HG03045 (cell line): ENCODE measurements around the gene TLX2.
"Not testable (repeated sequence)": the region's sequence is repeated elsewhere in the genome, so short reads cannot be mapped to it uniquely, and the experiment has no call there.

Experiments used
- ATAC-seq: cut with Tn5 transposase; IDR thresholded peaks from one replicate; pipeline ENCODE4 v1.9.1; 2021; ENCODE audit warnings: mild to moderate bottlenecking, moderate library complexity; ENCODE audit not compliant: unreplicated experiment

TLX2 gene

DNA sequence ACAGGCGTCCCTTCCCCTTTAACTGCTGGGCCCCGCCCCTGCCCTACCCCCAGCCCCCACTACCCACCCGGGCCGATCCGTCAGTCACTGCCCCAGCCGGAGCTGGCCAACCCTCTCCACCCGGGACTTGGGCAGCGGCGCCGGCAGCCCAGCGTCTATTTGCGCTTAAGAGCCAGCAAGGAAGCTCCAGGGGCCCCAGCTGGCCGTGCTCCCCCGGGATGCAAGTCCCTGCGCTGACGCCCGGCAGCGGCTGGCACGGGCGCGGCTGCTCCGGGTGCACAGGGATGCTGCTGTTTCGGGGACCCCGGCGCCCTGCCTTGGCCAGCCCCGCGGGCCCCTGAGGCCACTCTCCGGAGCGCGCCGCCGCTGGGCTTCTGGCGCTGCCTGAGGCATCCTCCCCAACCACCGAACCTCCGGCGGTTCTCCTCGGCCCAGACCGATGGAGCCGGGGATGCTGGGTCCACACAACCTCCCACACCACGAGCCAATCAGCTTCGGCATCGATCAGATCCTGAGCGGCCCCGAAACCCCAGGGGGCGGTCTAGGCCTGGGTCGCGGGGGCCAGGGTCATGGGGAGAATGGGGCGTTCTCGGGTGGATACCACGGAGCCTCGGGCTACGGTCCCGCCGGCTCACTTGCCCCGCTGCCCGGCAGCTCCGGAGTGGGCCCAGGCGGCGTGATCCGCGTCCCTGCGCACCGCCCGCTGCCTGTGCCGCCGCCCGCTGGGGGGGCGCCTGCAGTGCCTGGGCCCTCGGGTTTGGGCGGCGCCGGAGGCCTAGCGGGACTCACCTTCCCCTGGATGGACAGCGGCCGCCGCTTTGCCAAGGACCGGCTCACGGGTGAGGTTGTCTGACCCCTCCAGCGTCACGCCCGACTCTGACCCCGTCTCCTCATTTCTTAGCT is at the start of gene TLX2:
TLX2 (plus strand) TSS at position 83 of the 903 bp plus-strand sequence; CDS start at position 440, 357 bp downstream.
- no peak for ATAC-seq

DNA sequence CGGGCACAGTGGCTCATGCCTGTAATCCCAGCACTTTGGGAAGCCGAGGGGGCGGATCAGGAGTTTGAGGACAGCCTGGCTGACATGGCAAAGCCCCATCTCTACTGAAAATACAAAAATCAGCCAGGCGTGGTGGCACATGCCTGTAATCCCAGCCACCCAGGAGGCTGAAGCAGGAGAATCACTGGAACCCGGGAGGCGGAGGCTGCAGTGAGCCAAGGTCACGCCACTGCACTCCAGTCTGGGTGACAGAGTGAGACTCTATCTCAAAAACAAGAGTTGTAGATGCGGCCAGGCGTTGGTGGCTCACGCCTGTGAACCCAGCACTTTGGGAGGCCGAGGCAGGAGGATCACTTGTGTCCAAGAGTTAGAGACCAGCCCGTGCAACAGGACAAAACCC is 43.5 kb upstream of the TLX2 start:
- ATAC-seq = not testable (repeated sequence)

DNA sequence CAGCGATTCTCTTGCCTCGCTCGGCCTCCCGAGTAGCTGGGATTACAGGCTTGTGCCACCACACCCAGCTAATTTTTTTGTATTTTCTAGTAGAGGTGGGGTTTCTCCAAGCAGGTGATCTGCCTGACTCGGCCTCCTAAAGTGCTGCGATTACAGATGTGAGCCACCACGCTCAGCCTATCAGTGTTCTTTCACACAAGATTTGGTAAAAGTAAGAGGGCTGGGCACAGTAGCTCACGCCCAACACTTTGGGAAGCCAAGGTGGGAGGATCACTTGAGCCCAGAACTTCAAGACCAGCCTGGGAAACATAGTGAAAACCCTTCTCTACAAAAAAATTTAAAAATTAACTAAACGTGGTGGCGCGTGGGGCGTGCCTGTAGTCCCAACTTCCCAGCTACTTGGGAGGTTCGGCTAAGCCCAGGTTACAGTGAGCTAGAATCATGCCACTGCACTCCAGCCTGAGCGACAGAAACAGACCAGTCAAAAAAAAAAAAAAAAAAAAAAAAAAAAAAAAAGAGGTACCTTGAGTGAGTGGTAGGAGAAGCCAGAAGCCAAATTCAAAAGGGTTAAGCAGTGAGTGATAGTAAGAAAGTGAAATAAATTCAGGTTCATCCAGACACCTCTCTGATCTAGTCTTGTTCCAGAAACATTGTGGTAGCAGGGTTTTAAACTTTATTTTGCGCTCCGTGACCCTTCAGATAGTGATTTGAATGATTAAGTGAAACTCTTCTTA is 42.8 kb upstream of the TLX2 start:
- ATAC-seq = no peak

DNA sequence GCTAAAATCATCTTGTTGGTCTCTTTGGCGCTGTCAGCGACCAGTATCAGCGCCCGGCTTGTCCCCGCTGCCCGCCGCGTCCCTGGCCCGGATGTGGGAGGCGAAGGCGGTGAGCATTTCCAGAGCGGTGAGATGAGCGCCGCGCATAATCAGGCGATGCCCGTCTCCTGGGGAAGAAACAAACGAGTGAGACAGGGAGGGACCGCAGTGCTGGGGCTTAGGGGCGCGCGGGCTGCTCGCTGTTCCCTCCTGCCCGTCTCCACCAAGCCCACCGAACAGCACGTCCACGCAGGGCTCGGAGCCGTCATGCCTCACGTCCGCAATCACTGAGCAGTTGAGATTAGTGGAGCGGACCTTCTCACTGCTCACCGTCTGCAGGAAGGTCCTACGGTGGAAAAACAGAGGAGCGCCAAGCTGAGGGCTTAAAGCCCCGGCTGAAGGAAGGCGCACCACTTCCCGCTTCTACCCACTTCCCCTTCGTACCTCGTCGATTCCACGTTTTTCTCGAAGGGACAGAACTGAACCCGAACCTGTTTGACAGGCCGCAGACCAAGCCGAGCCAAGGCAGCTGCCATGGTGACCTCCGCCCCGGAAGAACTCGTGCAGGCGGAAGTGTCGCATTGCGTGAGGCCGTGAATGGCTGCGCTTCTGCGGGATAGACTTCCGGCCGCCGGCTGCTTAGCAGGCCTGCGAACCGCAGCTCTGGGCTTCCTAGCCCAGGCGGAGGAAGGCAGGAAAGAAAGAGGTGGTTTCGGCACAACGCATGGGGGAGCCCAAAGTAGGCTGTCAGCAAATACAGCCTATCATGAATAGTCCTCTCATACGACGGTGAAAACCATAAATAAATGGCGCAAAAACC is 41.9 kb upstream of the TLX2 start, which contains the start of gene MRPL53:
MRPL53 (minus strand) TSS at position 595 of the 859 bp plus-strand sequence; CDS start at position 575, 20 bp downstream.
- ATAC-seq = peak; percentile 89

DNA sequence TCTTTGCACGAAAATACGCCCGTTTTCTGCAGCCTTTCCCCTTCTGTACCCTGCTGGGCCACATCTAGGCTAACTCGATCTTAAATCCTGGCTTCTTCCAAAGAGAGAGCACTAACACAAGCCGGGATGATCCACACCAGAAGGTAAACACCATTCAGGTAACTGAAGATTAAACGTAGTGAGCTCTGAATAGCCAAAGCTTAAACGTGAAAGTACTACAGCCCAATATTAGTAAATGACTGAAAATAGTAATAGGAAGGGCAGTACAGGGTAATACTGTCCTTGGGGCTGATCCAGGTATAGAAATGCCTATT is 41.3 kb upstream of the TLX2 start:
- ATAC-seq = no peak

DNA sequence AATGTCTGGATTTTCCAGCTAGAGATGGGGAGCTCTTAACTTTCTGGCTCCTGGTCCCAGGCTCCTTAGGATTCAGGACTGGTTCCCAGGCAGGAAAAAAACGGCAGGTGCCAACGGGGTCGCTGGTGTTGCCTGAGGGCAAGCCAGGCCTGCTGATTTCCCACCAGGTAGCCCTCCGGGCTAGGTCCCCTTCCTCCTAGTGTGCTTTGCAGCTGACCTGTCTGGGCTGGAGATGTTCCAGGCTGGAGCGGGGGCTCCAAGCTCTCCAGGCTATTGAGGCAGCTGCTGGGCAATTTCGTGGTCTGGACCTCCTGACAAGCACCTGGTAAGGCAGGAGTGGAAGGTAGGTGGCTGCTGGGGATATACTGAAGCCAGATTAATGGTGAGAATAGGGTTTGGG is 39.8 kb upstream of the TLX2 start:
- ATAC-seq = no peak

DNA sequence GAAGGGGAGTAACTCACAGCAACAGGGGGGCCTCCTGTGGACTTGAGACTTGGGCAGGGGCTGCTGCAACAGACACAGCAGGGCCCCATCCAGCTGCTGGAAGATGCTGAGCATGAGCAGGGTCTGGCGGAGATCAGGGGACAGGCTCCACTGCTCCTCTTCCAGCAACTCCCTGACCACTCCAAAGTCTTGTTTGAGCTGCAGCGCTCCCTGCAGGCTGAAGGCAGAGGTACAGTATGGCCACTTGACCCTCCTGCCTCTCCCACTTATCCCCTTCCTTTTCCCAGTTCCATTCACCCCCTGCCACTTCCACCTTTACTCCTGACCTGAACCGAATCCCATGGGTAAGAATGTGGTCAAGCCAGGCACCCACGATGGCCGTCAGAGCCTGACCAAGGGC is 39.4 kb upstream of the TLX2 start:
- ATAC-seq = no peak

DNA sequence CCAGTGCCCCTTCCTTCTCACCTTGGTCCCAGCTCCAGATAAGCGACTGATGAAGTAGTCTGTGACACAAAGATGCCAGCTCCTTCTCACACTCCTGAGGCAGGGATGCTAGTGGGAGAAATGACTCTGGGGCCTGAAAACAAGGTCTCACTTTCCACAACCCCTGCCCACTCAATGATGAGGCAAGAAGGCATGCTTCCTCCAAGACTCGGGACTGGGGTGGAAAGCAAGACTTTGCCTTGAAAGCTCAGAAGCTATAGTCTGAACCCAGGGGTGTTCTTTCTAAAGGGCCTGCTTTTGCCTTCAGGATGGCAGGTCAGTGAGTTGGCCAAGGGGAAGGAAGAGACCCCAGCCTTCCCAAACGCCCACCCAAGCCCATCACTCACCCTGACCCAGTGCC is 32.8 kb upstream of the TLX2 start:
- ATAC-seq = no peak

DNA sequence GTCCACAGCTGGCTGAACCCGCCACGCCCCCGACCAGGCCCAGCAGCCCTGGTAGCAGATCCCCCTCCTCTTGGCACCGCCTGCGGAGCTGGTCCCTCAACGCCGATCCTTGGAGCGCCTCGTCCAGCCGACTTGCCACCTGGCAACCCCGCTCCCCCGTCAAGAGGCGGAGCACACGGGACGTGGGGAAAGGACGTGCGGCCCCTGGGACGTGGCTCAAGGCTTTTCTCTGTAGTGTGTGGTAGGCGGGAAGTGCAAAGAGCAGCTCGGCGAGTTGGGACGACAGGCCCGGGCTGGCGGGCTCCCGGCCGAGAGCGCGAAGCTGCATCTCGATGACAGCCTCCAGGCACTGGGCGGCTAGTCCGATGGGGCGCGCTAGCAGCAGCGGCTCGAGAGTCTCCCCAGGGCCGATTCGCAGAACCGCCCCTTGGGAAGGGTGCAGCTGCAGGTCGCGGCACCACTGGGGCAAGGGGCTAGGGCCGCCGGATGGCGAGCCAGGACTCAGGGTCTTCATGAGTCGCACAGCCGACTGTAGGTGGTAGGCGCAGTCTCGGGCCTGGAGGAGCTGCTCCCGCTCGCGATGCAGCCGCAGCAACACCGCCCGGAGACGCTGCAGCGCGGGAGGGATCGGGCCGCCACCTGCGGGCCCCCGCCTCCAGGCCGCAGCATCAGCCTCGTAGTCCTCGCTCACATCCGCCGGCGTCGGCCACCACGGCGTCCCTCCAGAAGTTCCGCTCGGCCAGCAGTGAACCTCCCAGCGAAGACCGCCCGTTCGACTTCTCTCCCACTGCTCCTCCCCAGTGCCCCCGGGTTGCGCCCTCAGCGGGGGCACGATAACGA is 32.1 kb upstream of the TLX2 start:
- peak; percentile 38 for ATAC-seq

DNA sequence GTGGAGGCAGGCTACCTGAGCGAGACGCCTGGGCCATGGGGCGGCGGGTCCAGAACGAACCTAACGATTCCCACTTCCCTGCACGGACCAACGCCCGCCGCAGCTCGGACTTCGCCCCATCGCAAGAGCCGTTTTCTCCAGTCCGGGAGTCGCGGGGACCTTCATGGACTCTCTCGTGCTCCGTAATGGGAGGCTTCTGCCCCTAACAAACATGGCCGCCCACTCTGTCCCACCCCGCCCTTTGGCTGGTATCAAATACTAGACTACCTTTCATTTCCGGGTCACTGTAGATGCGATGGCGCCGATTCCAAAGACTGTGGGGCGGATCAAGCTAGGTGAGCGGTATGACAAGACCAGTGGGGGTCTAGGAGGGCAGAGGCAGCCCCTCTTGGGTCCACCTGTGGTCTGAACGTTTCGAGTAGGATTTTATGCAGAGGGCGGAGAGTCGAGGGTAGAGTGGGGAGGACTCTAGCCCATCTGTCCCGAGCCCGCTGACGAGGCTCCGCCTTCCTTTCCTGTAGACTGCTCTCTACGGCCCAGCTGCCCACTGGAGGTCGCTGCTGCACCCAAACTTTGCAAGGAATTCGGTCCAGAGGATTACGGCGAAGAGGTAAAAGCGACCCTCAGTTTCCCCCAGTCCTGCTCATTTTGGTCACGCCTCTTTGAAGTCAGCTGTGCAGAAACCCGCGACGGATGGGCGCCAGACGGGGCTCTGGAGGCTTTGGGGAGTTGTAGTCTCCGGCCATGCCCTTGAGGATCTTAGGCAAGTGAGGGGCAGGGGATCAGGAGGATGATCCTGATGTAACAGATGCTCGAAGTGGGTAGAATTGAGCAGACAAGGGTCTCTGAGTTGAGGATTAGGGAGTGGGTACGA is 31.2 kb upstream of the TLX2 start, which contains the start of the genes CCDC142 and TTC31:
CCDC142 (minus strand) TSS at position 198 of the 874 bp plus-strand sequence; CDS start at position 37, 161 bp downstream.
TTC31 (plus strand) TSS at position 281 of the 874 bp plus-strand sequence; CDS start at position 296, 15 bp downstream.
- peak; percentile 89 for ATAC-seq

DNA sequence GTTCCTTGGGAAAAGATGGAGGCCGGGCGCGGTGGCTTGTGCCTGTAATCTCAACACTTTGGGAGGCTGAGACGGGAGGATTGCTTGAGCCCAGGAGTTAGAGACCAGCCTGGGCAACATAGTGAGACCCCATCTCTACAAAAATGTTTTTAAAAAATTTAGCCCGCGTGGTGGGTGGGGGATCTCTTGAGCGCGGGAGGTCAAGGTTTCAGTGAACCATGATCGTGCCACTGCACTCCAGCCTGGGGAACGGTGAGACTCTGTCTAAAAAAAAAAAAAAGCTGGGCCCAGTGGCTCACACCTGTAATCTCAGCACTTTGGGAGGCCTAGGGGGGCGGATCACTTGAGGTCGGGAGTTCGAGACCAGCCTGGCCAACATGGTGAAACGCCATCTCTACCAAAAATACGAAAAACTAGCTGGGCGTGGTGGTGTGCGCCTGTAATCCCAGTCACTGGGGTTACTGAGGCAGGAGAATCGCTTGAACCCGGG is 30.5 kb upstream of the TLX2 start:
- not testable (repeated sequence) for ATAC-seq

DNA sequence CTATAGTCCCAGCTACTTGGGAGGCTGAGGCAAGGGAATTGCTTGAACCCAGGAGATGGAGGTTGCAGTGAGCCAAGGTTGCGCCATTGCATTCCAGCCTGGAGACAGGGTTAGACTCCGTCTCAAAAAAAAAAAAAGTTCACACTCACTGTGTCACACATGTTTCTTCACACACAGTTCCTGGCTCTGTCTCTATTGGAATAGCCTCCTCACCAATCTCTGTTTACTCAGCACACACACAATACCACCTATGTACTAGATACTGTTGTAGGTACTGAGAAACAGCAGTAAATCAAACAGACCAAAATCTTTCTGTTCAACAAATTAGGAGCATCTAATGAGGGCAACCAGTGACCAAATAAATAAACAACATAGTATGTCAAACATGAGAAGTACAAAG is 28.1 kb upstream of the TLX2 start:
- no peak for ATAC-seq

DNA sequence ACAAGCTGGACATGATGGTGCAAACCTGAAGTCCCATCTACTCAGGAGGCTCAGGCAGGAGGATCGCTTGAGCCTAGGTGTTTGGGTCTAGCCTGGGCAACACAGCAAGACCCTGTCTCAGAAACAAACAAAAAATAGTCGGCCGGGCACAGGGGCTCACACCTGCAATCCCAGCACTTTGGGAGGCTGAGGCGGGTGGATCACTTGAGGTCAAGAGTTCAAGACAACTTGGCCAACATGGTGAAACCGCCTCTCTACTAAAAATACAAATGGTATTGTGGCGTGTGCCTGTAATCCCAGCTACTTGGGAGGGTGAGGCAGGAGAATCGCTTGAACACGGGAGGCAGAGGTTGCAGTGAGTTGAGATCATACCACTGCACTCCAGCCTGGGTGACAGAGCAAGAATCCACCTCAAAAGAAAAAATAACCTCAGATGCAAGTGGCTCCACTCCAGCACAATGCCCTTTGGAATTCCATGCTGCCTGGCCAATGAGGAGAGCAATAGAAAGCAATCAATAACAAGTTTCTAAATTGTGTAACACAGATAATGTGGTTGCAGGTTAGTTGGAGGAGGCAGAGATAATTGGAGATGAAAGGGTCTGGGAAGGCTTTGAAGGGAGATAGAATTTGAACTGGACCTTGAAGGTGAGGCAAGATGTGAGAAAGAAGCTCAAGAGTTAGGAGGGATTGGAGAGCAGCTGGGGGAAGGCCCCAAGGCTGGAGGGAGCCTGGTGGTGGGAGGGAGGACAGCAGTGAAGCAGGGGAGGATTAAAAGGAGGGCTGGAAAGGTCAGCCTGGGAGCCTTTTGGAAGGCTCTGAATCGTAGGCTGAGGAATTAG is 25.4 kb upstream of the TLX2 start:
- ATAC-seq = no peak

DNA sequence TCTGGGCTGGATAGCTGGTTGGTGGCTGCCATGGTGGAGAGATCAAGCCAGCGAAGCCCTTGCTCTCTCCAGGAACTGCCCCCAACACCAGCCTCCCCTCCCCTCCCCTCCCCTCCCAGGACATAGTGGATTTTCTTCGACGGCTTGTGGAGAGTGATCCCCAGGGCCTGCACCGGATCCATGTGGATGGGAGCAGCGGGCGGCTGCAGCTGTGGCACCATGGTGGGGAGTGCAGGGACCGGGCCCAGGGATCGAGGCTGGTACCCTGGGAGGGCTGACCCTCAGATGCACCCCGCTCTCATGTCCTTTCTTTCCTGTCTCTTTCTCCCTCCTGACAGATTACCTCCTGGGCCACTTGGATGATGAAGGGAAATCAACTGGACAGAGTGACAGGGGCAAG is 24.3 kb upstream of the TLX2 start:
- ATAC-seq = no peak

DNA sequence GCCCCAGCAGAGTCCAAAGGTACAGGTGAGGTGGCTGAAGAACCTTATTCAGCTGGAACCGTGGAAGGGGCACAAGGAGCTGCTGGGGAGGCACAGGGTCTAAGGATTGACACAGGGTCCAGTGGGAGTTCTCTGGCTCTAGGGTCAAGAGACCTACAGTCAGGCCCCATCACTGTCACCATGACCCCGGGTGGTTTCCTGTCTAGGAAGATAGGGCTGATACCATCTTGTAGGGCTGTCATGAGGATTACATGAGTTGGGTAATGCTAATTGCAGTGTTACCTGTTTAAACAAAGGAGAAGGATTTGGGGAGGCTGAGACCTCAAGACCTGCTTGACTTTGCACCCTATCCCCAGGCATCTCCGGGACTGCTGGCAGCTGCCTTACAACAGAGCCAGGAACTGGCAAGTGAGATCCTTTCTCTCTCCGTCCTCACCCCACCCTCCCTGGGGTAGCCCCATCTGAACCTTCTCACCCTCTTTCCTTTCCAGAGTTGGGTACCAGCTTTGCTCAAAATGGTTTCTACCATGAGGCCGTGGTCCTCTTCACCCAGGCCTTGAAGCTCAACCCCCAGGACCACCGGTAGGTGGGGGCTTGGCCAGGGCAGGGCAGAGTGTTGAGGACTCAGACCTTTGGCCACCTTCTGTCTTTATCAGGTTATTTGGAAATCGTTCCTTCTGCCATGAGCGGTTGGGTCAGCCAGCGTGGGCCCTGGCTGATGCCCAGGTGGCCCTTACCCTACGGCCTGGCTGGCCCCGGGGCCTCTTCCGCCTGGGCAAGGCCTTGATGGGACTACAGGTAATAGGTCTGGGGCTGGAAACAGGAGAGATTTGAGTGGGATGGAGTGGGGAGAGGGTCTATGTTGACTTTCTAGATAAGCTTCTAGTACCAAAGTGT is 22.4 kb upstream of the TLX2 start:
- no peak for ATAC-seq

DNA sequence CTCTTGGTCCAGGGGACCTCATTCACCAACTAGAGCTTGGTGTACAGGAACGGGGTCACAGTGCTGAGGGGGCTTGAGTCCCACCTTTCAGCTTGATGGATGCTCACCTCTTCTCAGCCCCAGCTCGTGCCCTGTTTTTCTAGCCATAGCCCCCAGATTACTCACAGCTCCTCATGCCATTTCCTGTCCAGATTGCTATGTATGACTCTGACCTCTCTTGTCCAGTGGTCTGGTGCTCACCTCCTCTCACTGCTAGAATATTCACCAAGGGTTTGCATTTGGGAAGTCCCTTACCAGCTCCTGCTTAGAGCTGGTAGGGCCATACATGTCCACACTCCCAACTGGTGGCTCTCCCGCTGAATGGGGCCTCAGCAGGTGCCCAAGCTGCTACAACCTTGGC is 20.7 kb upstream of the TLX2 start:
- ATAC-seq = no peak

DNA sequence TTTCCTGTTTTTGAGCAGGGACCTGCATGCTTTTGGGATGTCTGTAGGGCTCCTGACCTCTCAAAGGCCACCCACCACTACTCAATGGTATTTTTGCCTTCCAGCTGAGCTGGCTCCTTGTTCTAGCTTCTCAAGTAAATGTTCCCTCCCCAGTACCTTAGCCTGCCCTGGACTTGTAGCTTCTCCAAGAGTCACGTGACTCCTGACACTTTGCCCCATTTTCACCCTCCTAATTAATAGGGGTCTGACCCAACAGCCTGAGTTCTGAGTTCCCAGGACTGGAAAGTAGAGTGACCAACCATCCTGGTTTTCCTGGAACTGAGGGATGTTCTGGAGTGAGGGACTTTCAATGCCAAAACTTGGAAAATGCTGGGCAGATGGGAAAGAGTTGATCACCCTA is 18.8 kb upstream of the TLX2 start:
- ATAC-seq = no peak
